Measurements from ENCODE around the gene TMIGD3. TPM values are rescaled to one million over a fixed set of nuclear protein-coding genes. Genes with fewer than 3 reads are reported as not detected.

TMIGD3 gene
- total RNA-seq, 1 donor from 2014 or later: 0.85 TPM

GRCh38 chr1:111463029-111463683 is 40.3 kb downstream of the TMIGD3 start:
- Histone ChIP-seq H3K27me3 (ENCODE audit: low read depth) (no peaks in the 10 kb centered on the region), H3K9me3 (replicated peaks) (no peaks in the 10 kb centered on the region), H3K27ac (replicated peaks) (peak overlapping the region; percentile 9), H3K4me3 (no peak overlapping the region), H3K36me3 (peaks cover 90% of the 10 kb centered on the region), H3K4me1 (peaks cover 57% of the 10 kb centered on the region)
- intact Hi-C loops (cut with micrococcal nuclease): no loop called here
- DNase-seq: no peak
- TF ChIP-seq CTCF (IDR thresholded peaks at IDR 0.05; ENCODE audit: borderline replicate concordance): no peak

- intact Hi-C loops (cut with micrococcal nuclease): no loop called here
- peaks cover 57% of the 10 kb centered on the region for H3K4me1 ChIP-seq
- H3K36me3 ChIP-seq: peaks cover 90% of the 10 kb centered on the region
- H3K27ac ChIP-seq (replicated peaks): peak overlapping the region; percentile 9
- no peak for TF ChIP-seq CTCF (IDR thresholded peaks at IDR 0.05; ENCODE audit: borderline replicate concordance)
- H3K9me3 ChIP-seq (replicated peaks): no peaks in the 10 kb centered on the region
- DNase-seq: no peak
- no peak overlapping the region for H3K4me3 ChIP-seq
- H3K27me3 ChIP-seq (ENCODE audit: low read depth): no peaks in the 10 kb centered on the region
Observed at GRCh38 chr1:111462370-111463028, 40.9 kb downstream of the TMIGD3 start.

GRCh38 chr1:111461765-111462164 is 41.7 kb downstream of the TMIGD3 start:
- Histone ChIP-seq H3K27me3 (ENCODE audit: low read depth) (no peaks in the 10 kb centered on the region), H3K9me3 (replicated peaks) (no peaks in the 10 kb centered on the region), H3K36me3 (peaks cover 90% of the 10 kb centered on the region), H3K4me3 (no peak overlapping the region), H3K27ac (replicated peaks) (no peak overlapping the region), H3K4me1 (peaks cover 52% of the 10 kb centered on the region)
- TF ChIP-seq CTCF (IDR thresholded peaks at IDR 0.05; ENCODE audit: borderline replicate concordance): no peak
- DNase-seq: no peak
- intact Hi-C loops (cut with micrococcal nuclease): no loop called here

GRCh38 chr1:111455642-111456031 is 47.8 kb downstream of the TMIGD3 start:
- intact Hi-C loops (cut with micrococcal nuclease): no loop called here
- Histone ChIP-seq H3K9me3 (replicated peaks) (no peaks in the 10 kb centered on the region), H3K4me3 (no peak overlapping the region), H3K4me1 (peaks cover 84% of the 10 kb centered on the region), H3K27ac (replicated peaks) (no peak overlapping the region), H3K27me3 (ENCODE audit: low read depth) (no peaks in the 10 kb centered on the region), H3K36me3 (peaks cover 78% of the 10 kb centered on the region)
- TF ChIP-seq CTCF (IDR thresholded peaks at IDR 0.05; ENCODE audit: borderline replicate concordance): no peak
- no peak for DNase-seq

- Histone ChIP-seq H3K9me3 (replicated peaks) (no peaks in the 10 kb centered on the region), H3K4me3 (no peak overlapping the region), H3K36me3 (peaks cover 76% of the 10 kb centered on the region), H3K27ac (replicated peaks) (no peak overlapping the region), H3K27me3 (ENCODE audit: low read depth) (no peaks in the 10 kb centered on the region), H3K4me1 (peaks cover 84% of the 10 kb centered on the region)
- DNase-seq: no peak
- TF ChIP-seq CTCF (IDR thresholded peaks at IDR 0.05; ENCODE audit: borderline replicate concordance): no peak
- intact Hi-C loops (cut with micrococcal nuclease): no loop called here
Observed at GRCh38 chr1:111454859-111455641, 48.4 kb downstream of the TMIGD3 start.

Data from left ventricle myocardium inferior (tissue), 1 donor.